PC-9 (cell line): ENCODE measurements around the gene SAP25. TPM values are rescaled to one million over a fixed set of nuclear protein-coding genes. Genes with fewer than 3 reads are reported as not detected.

Source experiments
- BruUV-seq: library from RNA; stranded (reverse); fragments of 400-500 nt; replicated peaks from 2 replicates; lab custom pipeline; 2021; lab: Mats Ljungman, UMichigan
- CTCF ChIA-PET: fragments of 300-600 bp; sonication (Branson Sonifier 250); formaldehyde crosslinking; loops from one replicate; lab custom pipeline; 2022; ENCODE audit warnings: antibody characterized with exemption; lab: Charles Lee
- POLR2A ChIA-PET: fragments of 300-600 bp; sonication (Branson Sonifier 250); formaldehyde crosslinking; loops from one replicate; lab custom pipeline; 2022; ENCODE audit warnings: antibody characterized with exemption; ENCODE audit not compliant: unreplicated experiment; lab: Charles Lee
- DNase-seq, 2 experiments: peaks; one replicate each; pipeline versions ENCODE4 v3.0.0 to v3.0.0-alpha.2; 2015 to 2022; ENCODE audit warnings: mixed read lengths in 1 of 2
- H2AFZ ChIP-seq: fragments of 200-600 bp; sonication (generic); 2 replicates; pipeline ENCODE4 v1.8.1; 2017; ENCODE audit warnings: antibody characterized with exemption
- H3F3A ChIP-seq: fragments of 200-600 bp; sonication (generic); 2 replicates; pipeline ENCODE4 v1.8.1; 2017; ENCODE audit warnings: antibody characterized with exemption, mild to moderate bottlenecking, low read depth; ENCODE audit not compliant: insufficient read depth
- H3K27ac ChIP-seq: fragments of 200-600 bp; sonication (generic); 2 replicates; pipeline ENCODE4 v1.6.1; 2016; ENCODE audit warnings: mixed run types
- H3K27me3 ChIP-seq: fragments of 200-600 bp; sonication (generic); 2 replicates; pipeline ENCODE4 v1.6.1; 2016; ENCODE audit warnings: low read depth, mixed run types; ENCODE audit not compliant: insufficient read depth
- H3K36me3 ChIP-seq: fragments of 200-600 bp; sonication (generic); 2 replicates; pipeline ENCODE4 v1.6.1; 2016; ENCODE audit warnings: low read depth, mixed run types
- H3K4me1 ChIP-seq: fragments of 200-600 bp; sonication (generic); replicated peaks from 2 replicates; pipeline ENCODE4 v1.6.1; 2016; ENCODE audit warnings: mixed run types; ENCODE audit not compliant: insufficient read depth
- H3K4me2 ChIP-seq: fragments of 200-600 bp; sonication (generic); 2 replicates; pipeline ENCODE4 v1.6.1; 2017; ENCODE audit warnings: mixed run types
- H3K4me3 ChIP-seq: fragments of 200-600 bp; sonication (generic); 2 replicates; pipeline ENCODE4 v1.6.1; 2016; ENCODE audit warnings: mixed run types
- H3K79me2 ChIP-seq: fragments of 200-600 bp; sonication (generic); 2 replicates; pipeline ENCODE4 v1.6.1; 2017; ENCODE audit warnings: low read depth, mixed run types
- H3K9me2 ChIP-seq: fragments of 200-600 bp; sonication (generic); 2 replicates; pipeline ENCODE4 v1.8.1; 2017; ENCODE audit warnings: mild to moderate bottlenecking; ENCODE audit not compliant: insufficient read depth
- H3K9me3 ChIP-seq: fragments of 200-600 bp; sonication (generic); 2 replicates; pipeline ENCODE4 v1.8.1; 2016; ENCODE audit warnings: low read depth; ENCODE audit not compliant: insufficient read depth
- H4K20me1 ChIP-seq: fragments of 200-600 bp; sonication (generic); 2 replicates; pipeline ENCODE4 v1.8.1; 2017; ENCODE audit not compliant: insufficient read depth
- CTCF ChIP-seq: fragments of 200-600 bp; sonication (generic); conservative IDR thresholded peaks from 2 replicates; pipeline ENCODE4 v1.6.1; 2017; ENCODE audit warnings: mixed run types, antibody characterized with exemption, mild to moderate bottlenecking, moderate library complexity
- EZH2 ChIP-seq: fragments of 200-600 bp; sonication (generic); IDR thresholded peaks from 2 replicates; pipeline ENCODE4 v1.8.0; 2017; ENCODE audit warnings: antibody characterized with exemption, low read depth
- intact Hi-C: fragments of 100-400 bp; cut with micrococcal nuclease; formaldehyde crosslinking; loops from one replicate; pipeline ENCODE4 v1.10.0; 2022; ENCODE audit not compliant: unreplicated experiment
- total RNA-seq: library from RNA; stranded (reverse); gene quantifications from 2 replicates; pipeline ENCODE4 v1.2.3, GENCODE V29; 2021

SAP25 gene
- total RNA-seq, 1 experiment from 2014 or later: 11.0 TPM

GRCh38 chr7:100576384-100576993, 2.8 kb upstream of the SAP25 start:
- no peak overlapping the region for H3K27ac ChIP-seq
- no peak for DNase-seq
- ChIA-PET CTCF (no interaction called here), POLR2A (no interaction called here)
- no peak for TF ChIP-seq EZH2
- no peak for TF ChIP-seq CTCF
- H3K9me2 ChIP-seq: no peaks in the 10 kb centered on the region
- H3K27me3 ChIP-seq: no peaks in the 10 kb centered on the region
- 0 out of 2 replicates have a peak, but pooled peaks cover 5% of the 10 kb centered on the region for H3F3A ChIP-seq
- no peak overlapping the region for H3K4me3 ChIP-seq
- no peak overlapping the region for H3K4me2 ChIP-seq
- H2AFZ ChIP-seq: no peak overlapping the region
- no peaks in the 10 kb centered on the region for H3K9me3 ChIP-seq
- no TSS peak for BruUV-seq
- intact Hi-C loops: no loop called here
- no peaks in the 10 kb centered on the region for H3K4me1 ChIP-seq
- H4K20me1 ChIP-seq: no peaks in the 10 kb centered on the region
- no peaks in the 10 kb centered on the region for H3K79me2 ChIP-seq
- 0 out of 2 replicates have a peak, but pooled peaks cover 10% of the 10 kb centered on the region for H3K36me3 ChIP-seq

GRCh38 chr7:100575746-100576383, 2.2 kb upstream of the SAP25 start:
- H3K79me2 ChIP-seq: no peaks in the 10 kb centered on the region
- CTCF ChIA-PET: no interaction called here
- H3K9me3 ChIP-seq: no peaks in the 10 kb centered on the region

GRCh38 chr7:100575206-100575631, 1.5 kb upstream of the SAP25 start:
- Histone ChIP-seq H3F3A (no peaks in the 10 kb centered on the region), H3K4me1 (no peaks in the 10 kb centered on the region), H3K79me2 (no peaks in the 10 kb centered on the region), H3K36me3 (no peaks in the 10 kb centered on the region), H4K20me1 (no peaks in the 10 kb centered on the region), H3K9me2 (no peaks in the 10 kb centered on the region), H3K27ac (no peak overlapping the region), H3K4me2 (no peak overlapping the region), H3K9me3 (no peaks in the 10 kb centered on the region), H3K27me3 (no peaks in the 10 kb centered on the region), H3K4me3 (no peak overlapping the region), H2AFZ (no peak overlapping the region)
- BruUV-seq: no TSS peak
- peak in 1 of 2 experiments; percentile 32 for DNase-seq
- ChIA-PET POLR2A (no interaction called here), CTCF (no interaction called here)
- TF ChIP-seq EZH2: no peak
- TF ChIP-seq CTCF: no peak
- intact Hi-C loops: no loop called here

More at GRCh38 chr7:100575746-100576383, 2.2 kb upstream of the SAP25 start:
- peak in 1 of 2 experiments; percentile 15 for DNase-seq
- H3K9me2 ChIP-seq: no peaks in the 10 kb centered on the region
- 0 out of 2 replicates have a peak, but pooled peaks cover 5% of the 10 kb centered on the region for H3K36me3 ChIP-seq
- TF ChIP-seq EZH2 (no peak), CTCF (no peak)
- no peaks in the 10 kb centered on the region for H3K27me3 ChIP-seq
- H3K27ac ChIP-seq: no peak overlapping the region
- no peaks in the 10 kb centered on the region for H4K20me1 ChIP-seq
- no peak overlapping the region for H3K4me3 ChIP-seq
- H2AFZ ChIP-seq: no peak overlapping the region
- no peaks in the 10 kb centered on the region for H3K4me1 ChIP-seq
- BruUV-seq: no TSS peak
- H3K4me2 ChIP-seq: no peak overlapping the region
- no peaks in the 10 kb centered on the region for H3F3A ChIP-seq
- POLR2A ChIA-PET: no interaction called here
- intact Hi-C loops: no loop called here
